BLaER1 (cell line): Measurements from ENCODE around the gene PRCC.
A peak's percentile ranks its signal among the peaks of the same experiment; 100 is the strongest.

ENCODE experiments used
- H3K27ac ChIP-seq: shearing (Covaris generic); formaldehyde crosslinking; 2 replicates; pipeline ENCODE4 v1.8.1; 2022
- H3K27me3 ChIP-seq: shearing (Covaris generic); formaldehyde crosslinking; 2 replicates; pipeline ENCODE4 v1.8.1; 2022
- H3K36me3 ChIP-seq: shearing (Covaris generic); formaldehyde crosslinking; 2 replicates; pipeline ENCODE4 v1.8.1; 2022
- H3K4me1 ChIP-seq: shearing (Covaris generic); formaldehyde crosslinking; 2 replicates; pipeline ENCODE4 v1.8.1; 2022
- H3K4me2 ChIP-seq: shearing (Covaris generic); formaldehyde crosslinking; 2 replicates; pipeline ENCODE4 v1.8.1; 2022
- H3K4me3 ChIP-seq: shearing (Covaris generic); formaldehyde crosslinking; 2 replicates; pipeline ENCODE4 v1.8.1; 2022
- H3K9ac ChIP-seq: shearing (Covaris generic); formaldehyde crosslinking; 2 replicates; pipeline ENCODE4 v1.8.1; 2022
- H3K9me3 ChIP-seq: shearing (Covaris generic); formaldehyde crosslinking; 2 replicates; pipeline ENCODE4 v1.8.1; 2022
- H4K20me1 ChIP-seq: shearing (Covaris generic); formaldehyde crosslinking; 2 replicates; pipeline ENCODE4 v1.8.1; 2022
- Cebpa-rat ChIP-seq: shearing (Covaris generic); IDR thresholded peaks from 2 replicates; pipeline ENCODE4 v1.8.1; 2022

Gene PRCC, protein sequence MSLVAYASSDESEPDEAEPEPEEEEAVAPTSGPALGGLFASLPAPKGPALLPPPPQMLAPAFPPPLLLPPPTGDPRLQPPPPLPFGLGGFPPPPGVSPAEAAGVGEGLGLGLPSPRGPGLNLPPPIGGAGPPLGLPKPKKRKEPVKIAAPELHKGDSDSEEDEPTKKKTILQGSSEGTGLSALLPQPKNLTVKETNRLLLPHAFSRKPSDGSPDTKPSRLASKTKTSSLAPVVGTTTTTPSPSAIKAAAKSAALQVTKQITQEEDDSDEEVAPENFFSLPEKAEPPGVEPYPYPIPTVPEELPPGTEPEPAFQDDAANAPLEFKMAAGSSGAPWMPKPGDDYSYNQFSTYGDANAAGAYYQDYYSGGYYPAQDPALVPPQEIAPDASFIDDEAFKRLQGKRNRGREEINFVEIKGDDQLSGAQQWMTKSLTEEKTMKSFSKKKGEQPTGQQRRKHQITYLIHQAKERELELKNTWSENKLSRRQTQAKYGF

DNA sequence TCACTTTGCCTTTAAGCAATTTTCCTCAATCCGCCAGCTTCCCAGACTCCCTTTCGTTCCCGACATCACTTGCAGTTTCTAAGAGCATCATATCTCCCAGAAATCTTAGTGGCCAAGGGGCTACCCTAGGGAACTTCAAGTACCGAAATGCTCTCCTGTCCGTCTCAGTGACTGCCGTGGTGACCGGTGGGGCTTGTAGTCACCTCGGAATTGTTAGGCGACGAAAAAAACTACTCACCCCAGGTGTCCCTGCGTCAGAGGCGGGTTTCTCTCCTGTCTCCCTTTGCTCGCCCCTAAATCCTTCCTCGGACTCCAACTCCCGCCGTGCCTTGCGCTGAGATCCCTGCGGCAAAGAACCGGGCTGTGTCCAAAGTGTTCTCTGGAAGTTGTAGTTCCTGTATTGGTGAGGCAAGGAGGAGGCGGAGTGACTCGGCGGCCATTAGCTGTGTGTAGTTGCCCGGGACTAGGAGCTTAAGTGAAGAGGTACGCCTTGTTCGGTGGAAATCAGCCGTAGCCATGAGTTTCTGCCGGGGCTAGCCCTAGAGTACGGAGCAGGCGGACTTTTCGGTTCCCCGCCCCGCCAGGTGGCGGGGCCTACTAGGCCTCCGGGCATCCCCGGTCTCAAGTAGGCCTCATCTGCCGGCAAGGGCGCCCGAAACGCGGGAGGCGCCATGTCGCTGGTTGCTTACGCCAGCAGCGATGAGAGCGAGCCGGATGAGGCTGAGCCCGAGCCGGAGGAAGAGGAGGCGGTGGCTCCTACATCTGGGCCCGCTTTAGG, at the start of gene PRCC:
Gene PRCC (plus strand): TSS at position 435 of the 778 bp plus-strand sequence. CDS start 237 bp downstream, at position 672.
- Histone ChIP-seq H3K36me3 (peaks cover 25% of the 10 kb centered on the region), H3K27me3 (no peaks in the 10 kb centered on the region), H3K4me1 (peaks cover 47% of the 10 kb centered on the region), H4K20me1 (peaks cover 31% of the 10 kb centered on the region), H3K27ac (peak within 1 kb of the TSS; percentile 97), H3K9me3 (no peaks in the 10 kb centered on the region), H3K9ac (peak within 1 kb of the TSS; percentile 98), H3K4me3 (peak within 1 kb of the TSS; percentile 85), H3K4me2 (peak within 1 kb of the TSS; percentile 97)
- no peak for TF ChIP-seq Cebpa-rat

DNA sequence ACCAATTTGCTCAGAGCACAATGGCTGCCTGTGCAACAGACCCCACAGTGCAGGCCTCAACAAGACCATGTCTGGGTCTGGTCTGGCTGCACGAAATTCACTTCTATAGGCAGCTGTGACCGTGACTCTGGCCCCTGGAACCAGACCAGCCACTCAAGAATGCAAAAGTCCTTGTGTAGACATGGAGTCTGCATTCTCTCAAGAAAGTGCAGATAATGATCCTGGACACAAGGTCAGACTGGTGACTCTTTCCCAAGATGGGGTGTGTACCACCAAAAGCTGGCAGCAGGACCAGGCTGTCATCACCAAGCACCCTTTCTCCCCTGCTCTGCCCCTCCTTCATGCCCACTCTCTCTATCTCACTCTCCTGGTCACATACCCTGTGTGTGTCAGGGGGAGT, 46.2 kb upstream of the PRCC start:
- Histone ChIP-seq H3K36me3 (peaks cover 73% of the 10 kb centered on the region), H3K4me1 (peaks cover 28% of the 10 kb centered on the region), H3K9me3 (no peaks in the 10 kb centered on the region), H3K9ac (no peak overlapping the region), H3K27ac (no peak overlapping the region), H4K20me1 (peaks cover 66% of the 10 kb centered on the region), H3K4me2 (no peak overlapping the region), H3K4me3 (no peak overlapping the region), H3K27me3 (no peaks in the 10 kb centered on the region)
- no peak for TF ChIP-seq Cebpa-rat

DNA sequence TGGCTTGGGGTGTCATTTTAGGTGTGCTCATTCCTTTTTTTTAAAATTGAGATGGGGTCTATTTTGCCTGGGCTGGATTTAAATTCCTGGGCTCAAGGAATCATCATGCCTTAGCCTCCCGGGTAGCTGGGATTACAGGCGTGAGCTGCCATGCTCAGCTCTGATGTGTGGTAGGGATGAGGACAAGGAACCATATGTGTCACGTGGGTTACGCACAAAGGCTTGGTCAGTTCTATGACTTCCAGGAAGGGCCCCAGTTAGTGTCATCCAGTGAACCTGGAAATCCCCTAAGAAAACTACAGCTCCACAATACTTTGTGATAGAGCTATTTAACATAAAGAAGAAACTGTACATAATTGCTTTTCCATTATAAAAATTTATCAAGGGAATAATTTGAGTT, 45.8 kb upstream of the PRCC start:
- peaks cover 73% of the 10 kb centered on the region for H3K36me3 ChIP-seq

DNA sequence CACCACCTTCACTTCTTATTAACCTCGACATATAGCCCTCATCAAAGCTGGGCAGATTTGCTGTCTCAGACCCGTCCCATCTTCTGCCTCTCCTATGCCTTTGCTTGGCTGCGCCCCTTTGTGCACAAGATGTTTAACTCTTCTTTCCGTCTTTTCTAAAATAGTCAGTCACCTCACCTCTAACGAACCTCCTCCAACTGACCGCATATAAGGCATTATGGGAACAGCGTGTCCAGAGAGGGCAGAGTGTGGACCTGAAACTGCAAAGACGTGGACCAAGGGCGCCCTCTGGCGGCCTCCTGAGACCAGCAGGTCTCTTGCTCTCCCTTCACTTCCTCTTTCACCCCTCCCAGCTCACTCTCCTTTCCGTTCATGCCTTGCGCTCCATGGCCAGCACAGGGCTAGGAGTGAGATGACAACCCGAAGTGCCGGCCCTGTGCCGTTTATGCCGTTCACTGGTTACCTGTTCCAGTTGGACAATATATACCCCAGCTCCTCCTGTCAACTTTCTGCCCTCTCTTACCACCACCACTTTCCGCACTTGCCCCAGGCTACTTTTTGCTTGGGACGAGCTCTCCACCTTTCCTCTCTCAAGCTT, 41.6 kb upstream of the PRCC start:
- Histone ChIP-seq H3K4me3 (peak overlapping the region; percentile 87), H3K4me1 (peaks cover 50% of the 10 kb centered on the region), H3K9me3 (no peaks in the 10 kb centered on the region), H3K9ac (peak overlapping the region; percentile 91), H3K27ac (no peak overlapping the region), H3K4me2 (peak overlapping the region; percentile 99), H3K36me3 (peaks cover 48% of the 10 kb centered on the region), H4K20me1 (peaks cover 70% of the 10 kb centered on the region), H3K27me3 (no peaks in the 10 kb centered on the region)
- no peak for TF ChIP-seq Cebpa-rat

More for the DNA sequence above, 45.8 kb upstream of the PRCC start:
- Histone ChIP-seq H3K9me3 (no peaks in the 10 kb centered on the region), H3K4me3 (no peak overlapping the region), H4K20me1 (peaks cover 70% of the 10 kb centered on the region), H3K9ac (no peak overlapping the region), H3K4me1 (peaks cover 32% of the 10 kb centered on the region), H3K27ac (no peak overlapping the region), H3K27me3 (no peaks in the 10 kb centered on the region), H3K4me2 (no peak overlapping the region)
- no peak for TF ChIP-seq Cebpa-rat

DNA sequence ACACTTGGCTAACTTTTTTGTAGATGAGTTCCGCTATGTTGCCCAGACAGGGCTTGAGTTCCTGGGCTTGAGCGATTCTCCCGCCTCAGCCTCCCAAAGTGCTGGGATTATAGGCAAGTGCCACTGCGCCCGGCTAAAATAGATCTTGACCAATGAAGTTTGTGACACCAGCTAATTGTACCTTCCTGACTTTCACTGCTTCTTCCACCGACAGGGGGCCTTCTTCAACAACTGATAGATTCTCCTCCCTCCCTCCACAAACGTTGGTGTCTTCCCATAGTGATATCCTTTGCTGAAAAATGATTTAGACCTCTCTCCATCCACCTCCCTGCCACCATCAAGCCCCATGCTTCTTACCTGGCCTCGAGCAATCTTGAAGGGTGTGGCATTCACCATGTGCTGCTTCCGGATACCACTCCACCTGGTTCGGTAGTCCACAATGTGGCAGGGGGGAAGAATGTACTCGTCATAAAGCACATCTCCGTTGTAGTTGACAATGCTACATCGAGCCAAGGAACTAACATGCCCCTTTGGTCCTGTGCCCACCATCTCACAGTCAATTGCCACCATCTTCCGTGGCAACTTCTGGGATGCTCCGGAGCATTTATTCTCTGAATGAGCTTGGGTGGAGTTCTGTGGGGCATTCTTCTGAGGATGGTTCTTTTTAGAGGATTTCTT, 40.6 kb upstream of the PRCC start:
- Histone ChIP-seq H3K9me3 (no peaks in the 10 kb centered on the region), H3K4me1 (peaks cover 44% of the 10 kb centered on the region), H3K27me3 (no peaks in the 10 kb centered on the region), H3K4me3 (peak overlapping the region; percentile 87), H3K9ac (peak overlapping the region; percentile 91), H3K27ac (peak overlapping the region; percentile 36; the same call in 1 of the 2 replicates), H4K20me1 (peaks cover 61% of the 10 kb centered on the region), H3K36me3 (peaks cover 39% of the 10 kb centered on the region), H3K4me2 (peak overlapping the region; percentile 99)
- no peak for TF ChIP-seq Cebpa-rat

DNA sequence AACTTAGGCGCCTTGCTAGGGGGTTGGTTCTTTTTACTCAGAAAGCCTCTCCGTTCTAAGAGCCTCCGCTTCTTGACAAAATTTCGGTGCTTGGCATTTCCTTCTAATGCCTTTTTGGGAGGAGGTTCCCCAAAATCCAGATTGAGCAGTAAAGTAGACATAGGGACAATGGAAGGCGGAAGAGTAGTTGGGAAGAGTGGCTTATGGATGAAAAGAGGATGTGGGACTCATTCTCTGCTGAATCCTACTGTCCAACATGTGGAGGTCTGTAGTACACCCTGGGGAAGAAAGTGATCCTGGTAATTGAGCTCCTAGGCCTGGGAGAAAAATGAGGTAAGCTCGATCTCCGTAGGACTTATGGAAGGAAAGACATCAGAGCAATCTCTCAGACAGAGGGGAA, 39.8 kb upstream of the PRCC start:
- peaks cover 53% of the 10 kb centered on the region for H4K20me1 ChIP-seq
- H3K4me1 ChIP-seq = peaks cover 44% of the 10 kb centered on the region
- no peaks in the 10 kb centered on the region for H3K9me3 ChIP-seq
- H3K27ac ChIP-seq = peak overlapping the region; percentile 79
- H3K4me3 ChIP-seq = peak overlapping the region; percentile 87
- H3K9ac ChIP-seq = peak overlapping the region; percentile 91
- H3K36me3 ChIP-seq = peaks cover 38% of the 10 kb centered on the region
- H3K27me3 ChIP-seq = no peaks in the 10 kb centered on the region
- TF ChIP-seq Cebpa-rat = no peak
- peak overlapping the region; percentile 99 for H3K4me2 ChIP-seq

DNA sequence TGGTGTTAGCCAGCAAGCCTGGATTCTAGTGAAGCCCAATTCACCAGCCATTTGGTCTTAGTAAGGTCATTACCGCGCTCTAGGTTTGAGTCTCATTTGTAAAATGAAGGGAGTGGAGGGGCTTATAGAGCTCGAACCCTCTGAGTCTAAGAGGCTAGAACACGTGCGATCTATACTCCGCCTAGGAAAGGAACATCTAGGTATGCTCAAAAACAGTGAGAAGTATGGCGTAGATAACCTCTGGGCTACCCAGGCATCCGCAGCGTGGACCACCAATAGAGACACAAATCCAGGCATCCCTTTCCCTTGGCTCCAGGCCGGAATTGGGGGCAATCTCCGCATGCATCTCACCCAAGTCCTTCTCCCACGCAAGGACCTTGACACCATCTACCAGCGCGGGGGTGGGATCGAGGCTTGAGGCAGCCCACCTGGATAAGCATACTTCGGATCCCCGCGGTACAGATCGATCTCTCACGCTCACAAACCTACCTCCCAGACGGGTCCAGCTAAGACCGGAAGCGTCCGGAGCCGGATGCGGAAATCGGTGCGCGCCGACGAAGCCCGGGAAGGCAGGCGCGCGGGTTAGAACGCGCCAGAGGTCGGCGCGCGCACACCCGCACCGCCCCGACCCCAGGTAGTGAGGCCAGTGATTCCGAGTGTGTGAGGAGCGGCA, 39.3 kb upstream of the PRCC start, which contains the start of gene METTL25B:
Gene METTL25B (plus strand): TSS at position 544 of the 673 bp plus-strand sequence. CDS start 636 bp downstream, outside the sequence.
- peaks cover 44% of the 10 kb centered on the region for H3K4me1 ChIP-seq
- H3K9me3 ChIP-seq = no peaks in the 10 kb centered on the region
- peaks cover 48% of the 10 kb centered on the region for H4K20me1 ChIP-seq
- H3K27me3 ChIP-seq = no peaks in the 10 kb centered on the region
- peaks cover 38% of the 10 kb centered on the region for H3K36me3 ChIP-seq
- H3K9ac ChIP-seq = peak within 1 kb of the TSS; percentile 91
- peak within 1 kb of the TSS; percentile 99 for H3K4me2 ChIP-seq
- H3K4me3 ChIP-seq = peak within 1 kb of the TSS; percentile 87
- peak within 1 kb of the TSS; percentile 79 for H3K27ac ChIP-seq
- no peak for TF ChIP-seq Cebpa-rat

DNA sequence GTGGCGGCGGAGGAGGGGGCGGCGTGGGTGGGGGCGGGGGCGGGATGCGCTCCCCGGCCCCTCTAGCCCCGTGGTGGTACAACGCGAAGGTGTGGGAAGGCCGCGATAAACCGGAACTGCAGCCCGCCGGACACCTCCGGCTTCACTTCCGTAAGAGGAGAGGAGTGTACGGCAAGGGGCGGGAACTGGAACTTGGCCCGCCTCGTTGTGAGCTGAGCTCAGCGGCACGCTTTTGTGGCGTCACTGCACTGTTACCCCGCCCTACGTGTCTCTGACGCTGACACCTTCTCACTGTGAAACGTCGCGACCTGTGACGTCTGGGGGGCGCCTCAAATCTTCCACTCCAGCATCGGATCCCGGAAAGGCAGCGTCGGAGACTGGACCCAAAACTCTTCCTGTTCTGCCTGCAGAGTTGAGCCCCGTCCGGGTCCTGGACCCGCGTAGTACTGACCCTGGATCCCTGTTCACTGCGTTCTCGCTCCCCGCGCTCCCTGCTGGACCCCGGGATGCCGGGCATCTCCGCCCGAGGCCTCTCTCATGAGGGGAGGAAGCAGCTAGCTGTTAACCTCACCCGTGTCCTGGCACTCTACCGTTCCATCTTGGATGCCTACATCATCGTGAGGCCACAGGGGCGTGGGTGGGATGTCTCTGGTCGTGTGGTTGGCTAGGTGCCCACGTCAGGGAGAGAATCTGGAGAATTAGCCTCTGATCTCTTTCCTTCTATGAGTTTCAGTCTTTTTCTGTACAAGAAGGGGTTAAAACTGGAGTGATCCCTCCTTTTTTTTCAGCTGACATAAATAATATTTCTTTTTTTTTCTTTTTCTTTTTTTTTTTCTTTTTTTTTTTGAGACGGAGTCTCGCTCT, 38.5 kb upstream of the PRCC start, which contains the start of gene ISG20L2:
Gene ISG20L2 (minus strand): TSS at position 168 of the 864 bp plus-strand sequence. CDS start 1,114 bp downstream, outside the sequence.
- H3K27me3 ChIP-seq = no peaks in the 10 kb centered on the region
- H3K4me1 ChIP-seq = peaks cover 44% of the 10 kb centered on the region
- peaks cover 40% of the 10 kb centered on the region for H4K20me1 ChIP-seq
- H3K4me3 ChIP-seq = peak within 1 kb of the TSS; percentile 87
- H3K36me3 ChIP-seq = peaks cover 38% of the 10 kb centered on the region
- H3K4me2 ChIP-seq = peak within 1 kb of the TSS; percentile 99
- no peaks in the 10 kb centered on the region for H3K9me3 ChIP-seq
- TF ChIP-seq Cebpa-rat = no peak
- H3K27ac ChIP-seq = peak within 1 kb of the TSS; percentile 79
- H3K9ac ChIP-seq = peak within 1 kb of the TSS; percentile 91
